ENCODE measurements around the gene CENPM.

DNA sequence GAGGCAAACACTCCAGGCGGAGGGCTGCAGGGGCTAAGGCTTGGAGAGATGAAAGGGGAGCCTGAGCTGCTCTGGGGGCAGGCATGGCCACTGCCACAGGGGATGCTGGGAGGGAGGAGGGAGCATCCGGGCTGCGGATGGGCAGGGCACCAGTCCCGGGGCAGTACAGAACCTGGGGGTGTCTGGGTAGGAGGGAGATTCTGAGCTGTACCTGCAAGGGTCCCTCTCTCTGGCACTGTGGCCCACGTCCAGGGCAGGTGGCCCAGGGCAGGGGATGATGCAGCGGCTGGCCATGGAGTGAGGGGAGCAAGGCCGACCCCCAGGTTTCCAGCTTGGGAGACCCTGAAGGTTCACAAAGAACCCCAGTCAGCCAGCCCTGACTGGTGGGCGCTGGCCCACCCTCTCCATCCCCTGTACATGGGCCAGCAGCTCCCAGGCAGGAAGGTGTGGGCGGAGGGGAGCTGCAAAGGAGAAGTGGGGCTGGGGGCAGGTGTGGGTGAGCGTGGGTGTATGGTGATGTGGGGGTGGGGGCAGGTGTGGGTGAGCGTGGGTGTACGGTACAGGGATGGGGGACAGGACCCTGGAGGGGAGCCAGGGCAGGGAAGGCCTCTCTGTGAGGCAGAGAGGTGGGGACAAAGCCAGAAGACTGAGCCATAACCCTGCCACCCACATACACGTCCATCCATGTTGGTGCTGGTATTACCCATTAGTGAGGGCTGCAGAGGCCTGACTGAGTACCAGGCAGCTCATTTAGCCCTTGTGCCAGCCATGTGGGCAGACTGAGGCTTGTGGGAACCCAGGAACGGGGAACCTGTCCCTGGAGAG is 18.1 kb downstream of the CENPM start:
- TF ChIP-seq ZNF274 (IDR thresholded peaks at IDR 0.05; ENCODE audit: low read depth, low read length): no peak
- no peak for TF ChIP-seq YY1 (IDR thresholded peaks at IDR 0.05; ENCODE audit: insufficient read depth, insufficient read length)
